HepG2 (cell line): ENCODE measurements around the gene MSI2. TPM values are rescaled to one million over a fixed set of nuclear protein-coding genes. Genes with fewer than 3 reads are reported as not detected.

Source experiments
- ATAC-seq: fragments of 200-7000 bp; cut with Tn5 transposase; 3 replicates; pipeline ENCODE4 v1.9.1; 2020; ENCODE audit warnings: mild to moderate bottlenecking, moderate library complexity
- BruUV-seq: library from RNA; stranded (reverse); fragments of 400-500 nt; replicated peaks from 2 replicates; lab custom pipeline; 2021; lab: Mats Ljungman, UMichigan
- CTCF ChIA-PET: fragments of 300-600 bp; formaldehyde crosslinking; extraction: SDS; loops from one replicate; lab custom pipeline; 2021; ENCODE audit warnings: low total read pairs, inconsistent platforms, low intra/inter-chr PET ratio; lab: Yijun Ruan, JAX
- POLR2A ChIA-PET: fragments of 350-600 bp; sonication (Branson Sonifier 250); formaldehyde crosslinking; loops from one replicate; lab custom pipeline; 2020; ENCODE audit warnings: antibody characterized with exemption, inconsistent platforms; lab: Yijun Ruan, JAX
- DNase-seq: peaks from one replicate; pipeline ENCODE4 v3.0.0-alpha.2; 2015; ENCODE audit warnings: low spot score
- FAIRE-seq: peaks from 3 replicates; lab custom pipeline; 2011; peaks lifted over from hg19 to GRCh38; lab: Jason Lieb, UNC
- H2AFZ ChIP-seq: one replicate; pipeline ENCODE4 v1.6.1; 2011; ENCODE audit warnings: low read length, inconsistent platforms
- H3K27ac ChIP-seq: fragments of 300-600 bp; 3 replicates; pipeline ENCODE4 v1.8.0; 2011; ENCODE audit warnings: mixed run types, mild to moderate bottlenecking, mixed read lengths, low read length, inconsistent platforms; ENCODE audit not compliant: insufficient read depth; ENCODE audit errors: extremely low read length
- H3K27me3 ChIP-seq, 2 experiments: fragments of 200-600 bp in 1 of 2; 2 replicates in 1 of 2; 3 replicates in 1 of 2; pipeline versions ENCODE4 v1.6.0 to v1.8.0; 2011; ENCODE audit warnings: low read length in 2 of 2, mild to moderate bottlenecking in 2 of 2, moderate library complexity in 2 of 2, inconsistent platforms in 1 of 2; ENCODE audit not compliant: insufficient read depth in 2 of 2, control insufficient read depth in 1 of 2
- H3K36me3 ChIP-seq, 2 experiments: fragments of 200-600 bp in 1 of 2; replicated peaks in 1 of 2; 2 replicates in 1 of 2; 3 replicates in 1 of 2; pipeline versions ENCODE4 v1.5.1 to v1.8.0; 2011; ENCODE audit warnings: low read length in 2 of 2, inconsistent platforms in 1 of 2; ENCODE audit not compliant: insufficient read depth in 2 of 2, control insufficient read depth in 1 of 2
- H3K4me1 ChIP-seq: 2 replicates; pipeline ENCODE4 v1.5.1; 2012; ENCODE audit warnings: low read length, inconsistent platforms; ENCODE audit not compliant: insufficient read depth
- H3K4me2 ChIP-seq: 2 replicates; pipeline ENCODE4 v1.6.0; 2011; ENCODE audit warnings: low read depth, low read length, inconsistent platforms
- H3K4me3 ChIP-seq, 3 experiments: fragments of 200-600 bp in 1 of 3; sonication (generic), shearing (Covaris generic) in 1 of 3; replicated peaks in 1 of 3; 2 replicates each; pipeline ENCODE4 v1.5.1; 2011 to 2016; ENCODE audit warnings: low read length in 3 of 3, inconsistent platforms in 2 of 3, low read depth in 2 of 3, mild to moderate bottlenecking in 2 of 3, control low read depth in 1 of 3, mixed read lengths in 1 of 3; ENCODE audit not compliant: insufficient read depth in 1 of 3
- H3K79me2 ChIP-seq: one replicate; pipeline ENCODE4 v1.6.1; 2011; ENCODE audit warnings: low read length, inconsistent platforms; ENCODE audit not compliant: insufficient read depth
- H3K9ac ChIP-seq: 2 replicates; pipeline ENCODE4 v1.6.0; 2011; ENCODE audit warnings: mild to moderate bottlenecking, low read depth, low read length, inconsistent platforms; ENCODE audit not compliant: insufficient read depth
- H3K9me3 ChIP-seq: 2 replicates; pipeline ENCODE4 v1.5.1; 2012; ENCODE audit warnings: mild to moderate bottlenecking, low read length
- H4K20me1 ChIP-seq: 2 replicates; pipeline ENCODE4 v1.6.0; 2011; ENCODE audit warnings: inconsistent platforms, mild to moderate bottlenecking, low read length, moderate library complexity; ENCODE audit not compliant: insufficient read depth
- EZH2 ChIP-seq: conservative IDR thresholded peaks from 2 replicates; pipeline ENCODE4 v1.6.1; 2012; ENCODE audit warnings: mild to moderate bottlenecking, low read depth, low read length, moderate library complexity
- JUND ChIP-seq: sonication (generic); formaldehyde crosslinking; IDR thresholded peaks from 2 replicates; pipeline ENCODE4 v1.8.0; 2022; ENCODE audit warnings: mild to moderate bottlenecking, missing genetic modification reagents
- PATZ1 ChIP-seq: sonication (generic); formaldehyde crosslinking; IDR thresholded peaks from 2 replicates; pipeline ENCODE4 v1.4.0; 2020; ENCODE audit warnings: missing genetic modification reagents
- PHF20 ChIP-seq: sonication (generic); formaldehyde crosslinking; IDR thresholded peaks from 2 replicates; pipeline ENCODE4 v1.5.0; 2020; ENCODE audit warnings: mild to moderate bottlenecking, missing genetic modification reagents
- ZBTB37 ChIP-seq: sonication (generic); formaldehyde crosslinking; IDR thresholded peaks from 2 replicates; pipeline ENCODE4 v1.4.0; 2020; ENCODE audit warnings: mild to moderate bottlenecking, missing genetic modification reagents
- ZBTB39 ChIP-seq: sonication (generic); formaldehyde crosslinking; IDR thresholded peaks from 2 replicates; pipeline ENCODE4 v1.5.0; 2020; ENCODE audit warnings: missing genetic modification reagents
- WGBS: methylation state at CpG from one replicate; pipeline ENCODE4 v1.1.6; 2017; ENCODE audit warnings: low lambda C conversion rate; 5-methylcytosine and 5-hydroxymethylcytosine counted together
- in situ Hi-C: cut with HindIII; loops from 2 replicates; pipeline ENCODE4 v1.10.0; 2017; ENCODE audit warnings: low pct_unique_long_range_greater_than_20kb; ENCODE audit not compliant: extremely low pct_ligation_motif_present
- intact Hi-C: fragments of 100-400 bp; cut with micrococcal nuclease; formaldehyde crosslinking; loops from one replicate; pipeline ENCODE4 v1.10.0; 2022; ENCODE audit not compliant: unreplicated experiment
- polyA plus RNA-seq, 8 experiments: library from polyadenylated mRNA; depleted of rRNA in 3 of 8; stranded (reverse) in 7 of 8; unstranded in 1 of 8; fragments of >200 nt; fragmentation: Illumina TruSeq in 4 of 8; extraction: Trizol in 4 of 8; gene quantifications; 2 replicates each; pipeline versions ENCODE4 v1.2.1 to v1.2.3, GENCODE V29; 2011 to 2016; ENCODE audit warnings: low read depth in 4 of 8, missing spikeins in 1 of 8, mixed read lengths in 1 of 8; ENCODE audit not compliant: insufficient read depth in 1 of 8
- total RNA-seq, 5 experiments: library from RNA; depleted of rRNA; stranded (reverse); fragments of >200 nt; fragmentation: Illumina TruSeq; extraction: Trizol; gene quantifications; 2 replicates each; pipeline ENCODE4 v1.2.3, GENCODE V29; 2016; ENCODE audit warnings: low read depth in 1 of 5

Gene MSI2
- total and polyA plus RNA-seq, 2 of the 13 experiments (the other 11 are each of a cell fraction or from before 2014, with no cell fraction given), result 77.5 to 78.4 TPM

GRCh38 chr17:57692770-57693169 is 436.4 kb downstream of the MSI2 start:
- Histone ChIP-seq H2AFZ (no peak overlapping the region), H3K27me3 (no peaks in the 10 kb centered on the region), H3K27ac (no peak overlapping the region), H4K20me1 (no peaks in the 10 kb centered on the region), H3K9me3 (peaks cover 9% of the 10 kb centered on the region; the same call in 1 of the 2 replicates), H3K79me2 (no peaks in the 10 kb centered on the region), H3K4me3 (no peak overlapping the region), H3K4me1 (peaks cover 11% of the 10 kb centered on the region), H3K36me3 (no peaks in the 10 kb centered on the region)
- ChIA-PET CTCF (no interaction called here), POLR2A (no interaction called here)
- WGBS, result 90% methylated on average over 1 of the region's 1 CpG
- in situ Hi-C loops, result no loop called here
- ATAC-seq (no peak), FAIRE-seq (no peak), DNase-seq (no peak)
- no TSS peak for BruUV-seq
- TF ChIP-seq PATZ1 (CRISPR knock-in tag), result no peak
- no peak for TF ChIP-seq PHF20 (CRISPR knock-in tag)
- no peak for TF ChIP-seq EZH2
- TF ChIP-seq JUND (CRISPR knock-in tag), result no peak
- no peak for TF ChIP-seq ZBTB37
- no peak for TF ChIP-seq ZBTB39 (CRISPR knock-in tag)
- TF ChIP-seq, all 625 proteins: peak for 0
- Histone ChIP-seq H3K9ac (no peak overlapping the region), H3K4me2 (no peak overlapping the region)
- intact Hi-C loops, result no loop called here
